HG02938 (cell line): ENCODE measurements around the gene NPHP4.

ENCODE experiments used
- ATAC-seq: cut with Tn5 transposase; IDR thresholded peaks from one replicate; pipeline ENCODE4 v1.9.1; 2021; ENCODE audit warnings: mild to moderate bottlenecking, moderate library complexity; ENCODE audit not compliant: unreplicated experiment

NPHP4 gene

GRCh38 chr1:5992026-5992813 lies at the start of gene NPHP4:
TSS of gene NPHP4 (minus strand) at chr1:5992425. CDS start at chr1:5986289, 6,136 bp downstream.
- peak; percentile 89 for ATAC-seq

GRCh38 chr1:6041432-6042062 lies 49.3 kb upstream of the NPHP4 start:
- no peak for ATAC-seq

DNA sequence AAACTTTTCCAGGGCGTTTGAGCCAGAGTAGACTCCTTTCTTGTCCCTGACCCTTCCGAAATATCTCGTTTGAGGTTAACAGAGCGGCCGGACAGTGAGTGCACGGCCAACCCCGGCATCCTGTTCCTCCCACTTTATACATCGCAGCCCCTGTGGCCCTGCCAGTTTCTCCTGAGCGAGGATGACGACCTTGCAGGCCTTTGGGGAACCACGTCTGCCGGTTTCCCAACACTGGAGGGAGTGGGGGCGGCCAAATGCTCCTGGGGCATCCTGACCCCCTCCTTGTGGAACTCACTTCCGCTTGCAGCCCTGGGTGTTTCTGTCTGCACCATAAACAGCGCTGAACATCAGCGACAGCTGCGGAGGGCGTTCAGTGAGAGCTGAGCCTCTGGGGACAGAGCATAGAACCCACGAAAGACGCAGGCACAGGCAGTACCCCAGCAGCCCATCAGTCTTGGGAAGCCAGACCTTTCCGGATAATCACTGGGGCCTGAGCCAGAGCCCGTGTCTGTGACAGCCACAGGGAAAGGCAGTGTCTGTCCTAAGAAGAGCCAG lies 48.7 kb upstream of the NPHP4 start:
- no peak for ATAC-seq

- ATAC-seq = no peak
These were observed 48.2 kb upstream of the NPHP4 start for GRCh38 chr1:6040444-6040843.

GRCh38 chr1:6039031-6039430 lies 46.8 kb upstream of the NPHP4 start:
- no peak for ATAC-seq

DNA sequence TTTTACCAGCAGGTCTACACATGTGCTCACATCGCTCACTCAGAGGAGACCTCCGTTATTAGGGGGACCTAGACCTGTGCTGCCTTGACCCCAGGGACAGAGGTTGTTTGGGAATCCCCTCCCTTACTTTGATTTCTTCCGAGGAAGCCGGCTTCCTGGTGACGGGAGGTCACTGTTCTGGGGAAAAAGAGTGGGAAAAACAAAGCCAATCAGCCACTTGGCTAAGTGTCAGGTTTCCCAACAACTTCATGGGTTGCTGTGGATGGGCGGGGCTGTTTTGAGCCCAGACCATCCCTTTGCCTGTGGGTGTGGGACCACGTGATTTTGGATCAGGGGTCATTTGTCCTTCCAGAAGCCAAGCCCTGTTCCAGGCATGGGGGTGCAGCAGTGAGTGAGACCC lies 46.4 kb upstream of the NPHP4 start:
- no peak for ATAC-seq

- peak; percentile 69 for ATAC-seq
These were observed 45.1 kb upstream of the NPHP4 start for GRCh38 chr1:6037338-6037762.

- ATAC-seq = no peak
These were observed 43.5 kb upstream of the NPHP4 start for GRCh38 chr1:6035719-6036118.

DNA sequence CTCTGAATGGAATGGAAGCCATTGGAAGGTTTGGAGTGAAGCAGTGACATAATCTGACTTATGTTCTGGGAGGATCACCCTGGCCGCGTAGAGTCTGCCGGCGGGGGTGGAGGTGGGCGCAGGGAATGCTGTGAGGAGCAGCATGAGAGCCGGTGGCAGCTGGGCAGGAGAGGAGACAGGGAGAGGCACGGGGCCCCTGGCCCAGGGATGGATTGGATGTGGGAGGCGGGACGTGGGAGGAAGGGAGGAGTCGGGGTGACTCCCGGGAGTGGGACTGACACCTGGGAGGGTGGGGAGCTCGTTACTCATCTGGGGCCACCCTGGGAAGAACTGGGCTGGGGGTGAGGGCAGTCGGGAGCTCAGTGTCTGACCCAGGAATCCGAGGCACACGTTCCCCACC lies 43.1 kb upstream of the NPHP4 start:
- ATAC-seq = no peak

GRCh38 chr1:6034750-6035096 lies 42.5 kb upstream of the NPHP4 start:
- ATAC-seq = no peak

GRCh38 chr1:6033986-6034749 lies 41.9 kb upstream of the NPHP4 start:
- ATAC-seq = no peak

DNA sequence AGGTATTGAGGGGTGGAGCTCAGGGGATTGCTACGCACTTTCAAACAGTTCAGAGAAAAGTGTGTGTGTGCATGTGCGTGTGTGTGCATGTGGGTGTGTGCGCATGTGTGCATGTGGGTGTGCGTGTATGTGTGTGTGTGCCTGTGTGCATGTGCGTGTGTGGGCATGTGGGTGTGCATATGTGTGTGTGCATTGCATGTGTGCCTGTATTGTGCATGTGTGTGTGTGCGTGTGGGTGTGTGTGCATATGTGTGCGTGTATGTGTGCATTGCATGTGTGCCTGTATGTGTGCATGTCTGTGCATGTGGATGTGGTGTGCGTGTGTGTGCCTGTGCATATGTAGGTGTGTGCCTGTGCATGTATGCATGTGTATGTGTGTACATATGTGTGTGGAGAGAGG lies 40.9 kb upstream of the NPHP4 start:
- ATAC-seq = no peak

DNA sequence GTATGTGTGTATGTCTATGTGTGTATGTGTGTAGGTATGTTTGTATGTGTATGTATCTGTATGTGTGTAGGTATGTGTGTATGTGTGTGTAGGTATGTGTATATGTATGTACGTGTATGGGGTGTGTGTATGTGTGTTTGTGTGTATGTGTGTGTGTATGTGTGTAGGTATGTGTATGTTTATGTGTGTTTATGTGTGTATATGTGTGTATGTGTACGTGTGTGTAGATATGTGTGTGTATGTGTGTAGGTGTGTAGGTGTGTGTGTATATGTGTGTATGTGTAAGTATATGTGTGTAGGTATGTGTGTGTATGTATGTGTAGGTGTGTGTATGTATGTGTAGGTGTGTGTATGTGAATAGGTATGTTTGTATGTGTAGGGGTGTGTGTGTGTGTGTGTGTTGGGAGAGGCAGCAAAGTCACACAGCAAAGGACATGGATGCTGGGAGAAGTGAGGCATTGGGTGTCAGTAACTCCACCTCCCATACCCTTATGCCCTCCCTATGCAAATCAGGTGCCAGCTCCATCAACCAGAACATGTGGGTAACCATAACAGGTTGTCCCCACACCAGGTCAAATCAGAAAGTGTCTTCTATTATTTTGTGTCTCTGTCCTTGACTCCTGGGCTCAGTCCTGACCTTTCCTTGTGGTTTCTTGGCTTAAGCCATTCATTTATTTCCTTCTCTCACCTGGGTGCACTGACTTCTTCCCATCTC lies 38.5 kb upstream of the NPHP4 start:
- ATAC-seq = no peak

- ATAC-seq = no peak
These were observed 37.9 kb upstream of the NPHP4 start for GRCh38 chr1:6030132-6030531.

- no peak for ATAC-seq
These were observed 37.1 kb upstream of the NPHP4 start for GRCh38 chr1:6029351-6029750.

DNA sequence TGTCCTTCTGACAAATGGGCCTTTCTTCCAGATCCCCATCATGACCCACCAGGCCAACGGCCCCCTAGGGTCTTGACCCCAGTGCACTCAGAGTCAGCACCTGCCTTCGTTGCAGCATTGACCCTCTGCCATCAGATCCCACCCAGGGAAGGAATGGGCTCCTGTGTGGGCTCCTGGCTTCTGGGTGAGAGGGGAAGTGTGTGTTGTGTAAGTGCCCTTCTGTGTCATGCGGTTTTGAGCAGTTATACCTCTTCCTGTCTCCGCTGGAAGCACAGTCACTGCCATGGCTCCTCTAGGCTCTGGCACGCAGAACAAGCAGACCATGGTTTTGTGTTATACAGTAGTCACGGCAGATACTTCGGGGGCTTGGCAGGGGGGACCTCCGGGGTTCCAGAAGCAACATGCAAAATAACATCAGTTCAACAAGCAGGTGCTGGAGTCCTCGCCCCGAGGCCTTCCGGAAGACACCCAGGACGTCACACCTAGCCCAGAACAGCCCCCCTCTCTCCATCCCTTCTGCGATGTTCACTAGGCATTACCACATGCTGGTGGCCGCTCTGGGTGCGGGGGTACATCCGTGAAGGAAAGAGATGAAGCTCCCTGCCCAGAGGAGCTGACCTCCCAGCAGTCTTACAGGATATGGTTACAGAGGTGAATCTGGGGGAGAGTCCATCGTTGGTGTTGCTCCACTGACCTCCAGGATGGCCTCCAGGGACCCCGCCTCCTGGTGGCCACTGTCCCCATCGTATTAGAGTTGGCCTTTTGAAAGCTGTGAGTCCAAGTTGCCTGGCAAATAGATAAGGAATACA lies 36.0 kb upstream of the NPHP4 start:
- ATAC-seq = peak; percentile 34

- no peak for ATAC-seq
These were observed 35.4 kb upstream of the NPHP4 start for GRCh38 chr1:6027591-6027990.

DNA sequence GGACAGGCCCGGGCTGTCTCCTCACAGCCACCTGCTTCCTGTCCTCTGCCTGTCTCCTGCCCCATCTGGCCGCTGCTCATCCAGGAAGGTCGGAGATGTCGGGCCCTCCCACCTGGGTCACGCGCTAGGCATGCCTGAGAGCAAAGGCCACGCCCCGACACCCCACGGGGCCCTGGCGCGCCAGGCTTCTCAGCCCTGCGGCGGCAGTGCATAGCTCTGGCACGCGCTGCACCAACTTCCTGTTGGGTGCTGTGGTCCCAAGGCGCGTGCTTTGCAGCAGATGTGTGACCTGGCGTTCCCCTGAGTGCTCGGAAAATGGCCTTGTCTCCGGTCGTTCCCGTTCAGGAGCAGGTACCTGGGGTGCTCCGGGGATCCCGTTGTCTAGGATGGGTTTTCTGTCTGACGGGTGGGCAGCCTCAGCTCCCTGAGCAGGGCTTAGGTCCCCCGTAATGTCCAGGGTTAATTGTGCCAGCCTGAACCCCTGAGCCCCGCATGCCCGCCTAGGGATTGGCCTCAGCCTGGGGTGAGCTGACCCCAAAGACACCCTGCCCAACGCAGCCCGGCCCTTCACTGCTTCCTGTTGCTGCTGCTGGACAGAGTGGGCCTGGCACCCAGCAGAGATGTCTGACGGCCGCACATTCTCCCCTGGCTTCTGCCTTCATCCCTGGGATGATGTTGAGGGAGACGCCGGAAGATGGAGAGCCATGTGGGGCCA lies 34.0 kb upstream of the NPHP4 start:
- peak; percentile 61 for ATAC-seq

GRCh38 chr1:6025269-6026094 lies 33.3 kb upstream of the NPHP4 start:
- ATAC-seq = no peak
